Epithelial cell of prostate (primary cell): Measurements from ENCODE around the gene TINAGL1.

Experiments
- DNase-seq: peaks from one replicate; pipeline ENCODE4 v3.0.0-alpha.2; 2011; ENCODE audit warnings: low read depth, low spot score
- H3K27ac ChIP-seq: fragments of 450-650 bp; 2 replicates; pipeline ENCODE4 v1.5.1; 2017; ENCODE audit warnings: mild to moderate bottlenecking

The TINAGL1 gene, protein sequence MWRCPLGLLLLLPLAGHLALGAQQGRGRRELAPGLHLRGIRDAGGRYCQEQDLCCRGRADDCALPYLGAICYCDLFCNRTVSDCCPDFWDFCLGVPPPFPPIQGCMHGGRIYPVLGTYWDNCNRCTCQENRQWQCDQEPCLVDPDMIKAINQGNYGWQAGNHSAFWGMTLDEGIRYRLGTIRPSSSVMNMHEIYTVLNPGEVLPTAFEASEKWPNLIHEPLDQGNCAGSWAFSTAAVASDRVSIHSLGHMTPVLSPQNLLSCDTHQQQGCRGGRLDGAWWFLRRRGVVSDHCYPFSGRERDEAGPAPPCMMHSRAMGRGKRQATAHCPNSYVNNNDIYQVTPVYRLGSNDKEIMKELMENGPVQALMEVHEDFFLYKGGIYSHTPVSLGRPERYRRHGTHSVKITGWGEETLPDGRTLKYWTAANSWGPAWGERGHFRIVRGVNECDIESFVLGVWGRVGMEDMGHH

DNA sequence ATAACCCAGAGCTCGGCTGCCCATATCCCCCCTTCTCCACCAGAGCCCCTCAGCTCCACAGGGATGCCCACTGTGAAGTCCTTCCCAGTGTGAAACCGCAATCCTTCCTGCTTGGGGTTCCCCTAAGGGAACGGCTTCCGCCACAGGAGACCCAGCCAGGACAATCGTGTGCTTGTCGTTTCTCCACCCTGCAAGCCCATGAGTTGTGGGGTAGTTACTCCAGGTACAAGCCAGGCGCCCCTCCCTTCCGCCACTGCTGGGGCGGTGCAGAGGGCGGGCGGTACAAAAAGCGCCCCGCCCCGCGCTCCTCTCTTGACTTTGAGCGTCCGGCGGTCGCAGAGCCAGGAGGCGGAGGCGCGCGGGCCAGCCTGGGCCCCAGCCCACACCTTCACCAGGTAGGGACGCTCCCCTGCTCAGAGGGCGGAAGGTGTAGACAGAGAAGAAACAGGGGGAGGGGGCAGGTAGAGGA is at the start of gene TINAGL1:
Gene TINAGL1, plus strand, starts transcription at position 315 of the 469 bp plus-strand sequence. CDS start 634 bp downstream, outside the sequence.
- DNase-seq: no peak
- peak within 1 kb of the TSS; percentile 94 for H3K27ac ChIP-seq

DNA sequence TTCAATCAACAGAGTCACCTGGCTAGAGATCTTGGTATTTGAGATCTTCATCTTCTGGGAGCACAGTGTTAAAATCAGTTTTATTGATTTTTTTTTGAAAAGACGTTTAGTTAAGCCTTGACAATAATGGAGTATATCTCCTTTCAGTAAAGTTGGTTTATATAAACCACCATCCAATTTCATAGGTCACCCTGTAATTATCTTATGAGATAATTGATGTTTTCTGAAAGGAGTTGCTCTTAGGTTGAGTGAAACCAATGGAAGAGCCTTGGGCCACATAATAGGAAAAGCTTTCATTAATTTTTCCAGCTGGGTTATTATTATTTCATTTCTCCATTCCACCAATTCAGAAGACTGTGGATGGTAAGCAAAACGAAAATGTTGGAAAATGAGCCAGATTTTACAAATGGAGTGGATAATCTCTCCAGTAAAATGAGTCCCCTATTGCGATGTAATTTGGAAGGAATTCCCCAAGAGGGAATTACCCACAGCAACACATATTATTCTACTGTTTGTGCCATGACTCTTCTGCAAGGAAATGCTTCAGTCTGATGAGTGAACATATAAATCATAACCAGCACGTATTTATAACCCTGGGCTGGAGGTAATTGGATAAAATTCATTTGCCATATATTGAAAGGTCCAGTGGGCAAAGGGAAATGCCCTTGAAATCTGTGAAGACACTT is 46.2 kb upstream of the TINAGL1 start:
- peak overlapping the region; percentile 46 for H3K27ac ChIP-seq
- DNase-seq: no peak

DNA sequence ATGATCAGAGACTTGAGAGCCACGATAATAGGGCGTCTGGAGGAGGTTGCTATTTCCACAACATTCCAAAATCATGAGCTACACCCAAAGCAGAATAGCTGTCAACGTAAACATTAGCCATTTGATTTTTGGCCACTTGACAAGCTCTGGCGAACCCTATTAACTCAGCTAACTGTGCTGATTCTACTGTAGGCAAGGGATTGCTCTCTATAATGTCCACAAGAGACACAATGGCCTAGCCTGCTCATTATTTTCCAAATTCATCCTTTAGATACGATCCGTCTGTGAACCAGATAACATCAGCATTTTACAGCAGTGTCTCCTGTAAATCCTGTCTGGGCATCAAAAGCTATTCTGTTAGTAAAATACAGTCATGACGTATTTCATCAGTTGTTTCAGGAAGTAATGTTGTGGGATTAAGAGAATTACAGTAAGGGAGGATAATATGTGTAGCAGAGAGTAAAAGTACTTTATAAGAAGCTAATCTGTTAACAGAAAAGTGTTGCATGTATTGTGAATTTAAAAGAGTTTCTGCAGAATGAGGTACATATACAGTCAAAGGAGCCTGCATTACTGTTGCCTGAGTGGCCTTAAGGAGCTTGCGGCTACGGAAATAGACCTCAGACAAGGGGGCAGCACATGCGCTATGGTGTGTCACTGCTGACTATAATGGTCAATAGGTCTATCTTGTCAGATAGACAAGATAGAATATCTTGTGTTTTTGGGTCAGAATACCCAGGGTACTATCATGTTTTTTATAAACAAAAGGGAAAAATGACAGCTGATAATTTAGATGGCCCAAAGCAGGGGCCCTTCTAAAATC is 44.9 kb upstream of the TINAGL1 start:
- peak overlapping the region; percentile 46 for H3K27ac ChIP-seq
- DNase-seq: no peak

DNA sequence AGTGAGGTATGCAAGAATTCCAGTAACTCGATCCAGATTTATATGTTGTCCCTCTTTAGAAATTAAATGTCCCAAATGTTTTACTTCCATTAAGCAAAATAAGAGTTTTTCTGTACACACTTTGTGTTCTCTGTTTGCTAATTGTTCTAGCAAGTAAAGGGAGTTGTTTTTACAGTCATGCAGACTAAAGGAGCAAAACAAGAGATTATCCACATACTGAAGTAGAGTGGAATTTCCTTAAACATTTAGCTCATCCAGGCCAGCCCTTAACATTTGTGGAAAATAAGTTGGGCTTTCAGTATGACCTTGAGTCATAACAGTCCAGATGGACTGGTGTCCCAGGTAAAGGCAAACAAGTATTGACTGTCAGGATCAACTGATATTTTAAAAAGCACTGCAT is 44.1 kb upstream of the TINAGL1 start:
- no peak for DNase-seq
- H3K27ac ChIP-seq: no peak overlapping the region

DNA sequence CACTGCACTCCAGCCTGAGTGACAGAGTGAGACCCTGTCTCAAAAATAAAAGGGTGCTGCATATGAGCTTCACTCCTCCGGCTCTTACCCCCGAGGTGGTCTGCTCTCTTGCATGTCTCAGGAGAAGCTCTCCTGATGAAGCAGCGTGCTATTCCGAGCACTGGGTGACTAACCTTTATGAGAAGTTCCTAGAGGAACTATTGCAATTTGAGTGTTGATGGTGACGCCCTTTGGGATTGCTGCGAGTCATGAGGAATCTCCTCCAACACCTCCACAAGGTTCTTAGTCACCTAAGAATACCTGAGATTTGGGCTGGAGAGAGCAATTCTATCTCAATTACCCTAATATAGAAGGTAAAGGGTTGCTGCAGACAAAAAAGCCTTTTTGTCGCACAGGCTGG is 40.8 kb upstream of the TINAGL1 start:
- no peak overlapping the region for H3K27ac ChIP-seq
- no peak for DNase-seq

DNA sequence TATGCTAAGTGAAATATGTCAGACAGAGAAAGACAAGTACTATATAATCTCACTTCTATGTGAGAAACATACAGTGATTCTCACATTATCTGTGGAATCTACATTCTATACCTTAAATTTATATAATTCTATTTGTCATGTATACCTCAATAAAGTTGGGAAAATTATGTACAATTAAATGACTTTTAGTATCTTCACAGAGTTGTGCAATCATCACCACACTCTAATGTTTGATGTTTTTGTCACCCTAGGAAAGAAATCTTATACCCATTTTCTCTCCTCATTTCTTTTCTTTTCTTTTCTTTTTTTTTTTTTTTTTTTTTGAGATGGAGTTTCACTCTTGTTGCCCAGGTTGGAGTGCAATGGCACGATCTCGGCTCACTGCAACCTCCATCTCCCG is 37.0 kb upstream of the TINAGL1 start:
- DNase-seq: no peak
- no peak overlapping the region for H3K27ac ChIP-seq

DNA sequence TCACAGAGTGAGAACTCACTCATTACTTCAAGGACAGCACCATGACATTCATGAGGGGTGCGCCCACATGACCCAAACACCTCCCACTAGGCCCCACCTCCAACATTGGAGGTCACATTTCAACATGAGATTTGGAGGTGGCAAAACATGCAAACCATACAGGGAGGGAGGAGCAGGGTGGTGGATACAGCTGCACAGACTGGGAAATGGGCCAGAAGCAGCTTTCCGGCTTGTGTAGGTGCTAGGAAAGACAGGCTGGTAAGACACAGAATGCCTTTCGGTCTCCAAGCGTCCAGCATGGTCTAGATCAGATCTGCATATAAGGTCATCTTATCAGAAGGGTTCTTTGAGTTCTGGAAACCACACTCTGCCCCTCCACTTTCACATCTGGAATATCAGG is 35.1 kb upstream of the TINAGL1 start:
- DNase-seq: no peak
- no peak overlapping the region for H3K27ac ChIP-seq

DNA sequence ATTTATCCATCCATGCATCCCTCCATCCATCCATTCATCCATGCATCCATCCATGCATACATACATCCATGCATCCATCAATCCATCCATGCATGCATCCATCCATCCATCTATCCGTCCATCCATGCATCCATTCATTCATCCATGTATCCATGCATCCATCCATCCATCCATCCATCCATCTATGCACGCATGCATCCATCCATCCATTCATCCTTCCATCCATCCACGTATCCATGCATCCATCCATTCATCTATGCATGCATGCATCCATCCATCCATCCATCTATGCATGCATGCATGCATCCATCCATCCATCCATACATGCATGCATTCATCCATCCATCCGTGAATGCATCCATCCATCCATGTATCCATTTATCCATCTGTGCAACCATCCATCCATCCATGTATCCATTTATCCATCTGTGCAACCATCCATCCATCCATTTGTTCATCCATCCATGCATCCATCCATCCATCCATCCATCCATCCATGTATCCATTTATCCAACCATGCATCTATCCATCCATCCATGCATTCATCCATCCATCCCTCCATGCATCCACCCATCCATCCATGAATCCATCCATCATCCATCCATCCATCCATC is 30.3 kb upstream of the TINAGL1 start:
- no peak for DNase-seq
- H3K27ac ChIP-seq: no peak overlapping the region

DNA sequence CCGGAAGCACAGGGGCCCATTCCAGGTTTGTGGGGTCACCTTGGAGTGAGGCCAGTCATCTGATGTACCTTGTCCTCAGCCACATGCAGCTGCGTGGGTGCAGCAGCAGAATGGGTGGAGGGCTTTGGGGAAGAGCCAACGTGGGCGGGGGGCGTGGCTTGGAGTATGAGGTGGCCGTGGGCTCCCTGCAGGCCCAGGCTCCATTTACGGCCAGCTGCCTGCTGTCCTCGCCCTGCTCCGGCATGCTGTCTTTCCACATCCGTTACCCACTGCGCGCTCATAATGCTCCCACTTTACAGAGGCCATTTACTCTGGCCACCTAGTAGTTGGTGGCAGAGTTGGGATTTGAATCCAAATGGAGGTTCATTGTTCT is 27.8 kb upstream of the TINAGL1 start:
- peak overlapping the region; percentile 74 for H3K27ac ChIP-seq
- no peak for DNase-seq

DNA sequence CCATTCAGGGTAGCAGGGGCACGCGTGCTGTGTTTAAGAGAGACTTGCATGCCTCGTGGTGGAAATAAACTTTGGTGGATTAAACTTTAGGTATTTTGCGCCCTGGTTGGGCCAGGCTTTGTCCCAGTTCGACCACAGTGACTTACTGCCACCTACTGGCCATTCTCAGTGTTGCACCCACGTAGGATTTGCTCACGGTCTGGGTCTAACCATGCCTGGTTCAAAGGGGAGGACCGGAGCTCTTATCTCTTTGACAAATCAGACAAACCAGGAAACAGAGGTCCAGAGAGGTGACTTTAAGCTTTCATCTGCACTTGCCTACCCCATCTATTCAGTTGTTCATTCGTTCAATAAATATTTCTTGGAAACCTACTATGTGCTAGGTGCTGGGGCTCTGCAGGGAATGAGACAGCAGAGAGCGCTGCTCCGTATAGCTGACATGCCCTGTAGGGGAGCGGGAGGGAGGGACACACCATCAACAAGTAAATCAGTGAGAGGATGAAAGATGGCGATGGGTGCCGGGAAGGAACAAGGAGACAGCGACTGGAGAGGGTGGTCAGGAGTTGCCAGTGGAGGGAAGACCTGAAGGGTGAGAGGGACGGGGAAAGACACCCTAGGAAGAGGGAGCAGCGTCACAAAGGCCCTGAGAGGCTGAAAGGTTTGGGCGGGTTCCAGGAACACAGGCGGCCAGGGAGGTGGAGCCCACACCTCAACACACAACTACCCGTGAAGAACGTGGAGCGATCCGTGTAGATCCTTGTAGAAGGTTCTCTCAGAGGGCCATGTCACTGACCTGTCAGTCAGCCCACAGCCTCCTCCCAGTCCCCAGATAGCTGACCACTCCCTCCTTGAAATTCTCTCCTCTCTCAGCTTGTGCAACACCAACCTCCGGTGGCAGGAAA is 27.2 kb upstream of the TINAGL1 start:
- DNase-seq: no peak
- peak overlapping the region; percentile 74 for H3K27ac ChIP-seq

DNA sequence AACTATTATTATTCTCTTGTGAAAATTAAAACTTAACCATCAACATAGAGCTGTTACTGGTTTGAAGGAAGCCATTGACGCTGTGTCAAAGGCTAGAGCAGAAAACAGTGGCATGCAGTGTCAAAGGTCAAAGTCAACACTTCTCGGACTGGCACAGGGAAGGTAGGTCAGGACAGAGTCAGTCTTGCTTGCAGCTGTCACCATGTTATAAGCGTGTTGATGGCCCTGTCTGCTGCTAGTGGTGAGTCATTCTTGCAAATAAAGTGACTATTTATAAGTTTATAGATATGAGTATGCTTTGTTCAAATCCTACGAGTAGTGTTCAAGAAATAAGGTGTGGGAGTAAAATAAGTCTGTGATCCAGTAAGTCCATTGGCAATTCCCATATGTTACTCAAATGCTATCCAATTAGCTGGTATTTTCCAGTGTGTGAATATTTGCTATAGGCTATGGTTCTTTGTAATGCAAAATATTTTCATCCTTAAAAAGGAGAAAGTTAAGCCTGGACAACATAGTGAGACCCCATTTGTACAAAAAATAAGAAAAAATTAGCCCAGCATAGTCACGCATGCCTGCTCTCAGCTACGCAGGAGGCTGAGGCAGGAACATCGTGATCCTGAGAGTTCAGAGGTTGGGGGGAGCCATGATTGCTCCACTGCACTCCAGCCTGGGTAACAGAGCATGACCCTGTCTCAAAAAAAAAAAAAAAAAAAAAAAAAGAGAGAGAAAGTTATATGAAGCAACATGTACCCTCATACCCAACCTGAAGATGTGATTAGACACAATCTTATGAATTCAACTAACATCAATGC is 26.3 kb upstream of the TINAGL1 start:
- H3K27ac ChIP-seq: peak overlapping the region; percentile 74
- no peak for DNase-seq

DNA sequence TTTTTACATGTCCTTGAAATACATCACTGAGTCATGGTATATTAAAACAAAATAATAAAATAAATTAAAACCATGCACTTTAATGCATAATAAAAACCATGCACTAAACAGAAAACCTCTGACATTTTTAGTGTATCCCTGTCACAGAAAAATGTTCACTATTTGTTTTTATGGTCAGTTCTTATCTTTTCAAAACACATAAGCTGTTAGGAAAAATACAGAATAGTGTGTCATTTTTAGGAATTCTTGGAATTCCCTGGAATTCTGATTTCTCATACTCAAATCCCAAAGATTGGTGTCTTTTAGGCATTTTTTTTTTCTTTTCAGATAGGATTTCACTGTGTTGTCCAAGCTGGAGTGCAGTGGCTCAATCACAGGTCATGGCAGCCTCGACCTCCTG is 25.1 kb upstream of the TINAGL1 start:
- no peak for DNase-seq
- H3K27ac ChIP-seq: no peak overlapping the region

DNA sequence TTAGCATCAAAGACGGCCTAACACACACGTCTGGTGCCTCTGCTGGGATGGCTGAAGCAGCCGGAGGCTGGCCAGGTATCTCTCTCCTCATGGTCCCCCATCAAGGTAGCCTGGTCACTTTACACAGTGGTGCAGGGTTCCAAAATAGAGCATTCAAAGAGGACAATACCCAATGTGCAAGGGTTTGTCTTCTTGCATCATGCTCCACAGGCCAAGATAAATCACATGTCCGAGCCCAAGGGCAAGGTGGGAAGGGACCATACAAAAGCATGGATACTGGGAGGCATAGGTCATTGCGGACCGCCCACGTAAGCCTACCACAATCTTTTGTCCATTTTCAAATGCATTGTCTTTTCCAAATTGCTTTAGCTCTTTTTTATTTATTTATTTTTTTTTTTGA is 23.8 kb upstream of the TINAGL1 start:
- no peak for DNase-seq
- H3K27ac ChIP-seq: no peak overlapping the region

DNA sequence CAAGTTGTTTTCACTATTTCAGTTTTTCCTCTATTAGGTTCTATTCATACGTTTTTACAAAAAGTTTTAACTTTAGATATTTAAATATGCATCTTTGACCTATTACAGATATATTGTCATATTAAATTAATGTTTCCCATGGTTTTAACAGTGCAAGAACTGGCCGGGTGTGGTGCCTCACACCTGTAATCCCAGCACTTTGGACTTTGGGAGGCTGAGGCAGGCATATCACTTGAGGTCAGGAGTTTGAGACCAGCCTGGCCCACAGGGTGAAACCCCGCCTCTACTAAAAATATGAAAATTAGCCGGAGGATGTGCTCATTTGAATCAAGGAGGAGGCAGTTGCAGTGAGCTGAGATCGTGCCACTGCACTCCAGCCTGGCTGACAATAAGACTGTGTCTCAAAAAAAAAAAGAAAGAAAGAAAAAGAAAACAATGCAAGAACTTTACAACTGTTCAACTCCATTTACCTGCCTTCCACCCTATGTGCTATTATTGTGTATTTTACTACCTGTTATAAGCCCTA is 19.8 kb upstream of the TINAGL1 start:
- H3K27ac ChIP-seq: no peak overlapping the region
- no peak for DNase-seq

DNA sequence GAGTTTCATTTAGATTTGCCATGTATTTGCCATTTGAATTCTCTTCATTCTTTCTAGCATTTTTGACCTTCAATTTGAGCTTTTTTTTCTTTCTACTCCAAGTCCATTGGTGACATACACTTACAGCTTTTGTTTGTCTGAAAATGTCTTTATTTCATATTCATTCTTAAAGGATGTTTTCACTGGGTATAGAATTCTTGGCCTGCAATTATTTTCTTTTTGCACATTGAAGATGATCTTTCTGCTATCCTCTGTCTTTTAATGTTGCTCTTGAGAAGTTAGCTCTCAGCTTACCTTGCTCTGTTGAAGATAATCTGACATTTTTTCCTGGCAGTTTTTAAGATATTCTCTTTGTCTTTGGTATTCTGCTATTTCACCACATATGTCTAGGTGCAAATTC is 16.6 kb upstream of the TINAGL1 start:
- no peak for DNase-seq
- no peak overlapping the region for H3K27ac ChIP-seq

DNA sequence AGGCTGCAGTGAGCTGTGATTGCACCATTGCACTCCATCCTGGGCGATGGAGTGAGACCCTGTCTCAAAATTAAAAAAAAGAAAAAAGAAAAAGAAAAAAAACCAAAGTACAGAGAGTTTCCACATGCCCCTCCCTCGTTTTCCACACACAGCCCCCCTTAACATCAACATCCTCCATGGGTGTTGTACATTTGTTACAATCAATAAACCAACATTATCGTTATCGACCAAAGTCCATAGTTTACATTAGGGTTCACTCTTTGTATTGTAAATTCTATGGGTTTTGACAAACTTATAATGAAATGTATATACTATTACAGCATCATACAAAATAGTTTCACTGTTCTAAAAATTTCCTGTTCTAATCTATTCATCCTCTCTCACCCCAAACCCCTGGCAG is 15.9 kb upstream of the TINAGL1 start:
- no peak overlapping the region for H3K27ac ChIP-seq
- no peak for DNase-seq

DNA sequence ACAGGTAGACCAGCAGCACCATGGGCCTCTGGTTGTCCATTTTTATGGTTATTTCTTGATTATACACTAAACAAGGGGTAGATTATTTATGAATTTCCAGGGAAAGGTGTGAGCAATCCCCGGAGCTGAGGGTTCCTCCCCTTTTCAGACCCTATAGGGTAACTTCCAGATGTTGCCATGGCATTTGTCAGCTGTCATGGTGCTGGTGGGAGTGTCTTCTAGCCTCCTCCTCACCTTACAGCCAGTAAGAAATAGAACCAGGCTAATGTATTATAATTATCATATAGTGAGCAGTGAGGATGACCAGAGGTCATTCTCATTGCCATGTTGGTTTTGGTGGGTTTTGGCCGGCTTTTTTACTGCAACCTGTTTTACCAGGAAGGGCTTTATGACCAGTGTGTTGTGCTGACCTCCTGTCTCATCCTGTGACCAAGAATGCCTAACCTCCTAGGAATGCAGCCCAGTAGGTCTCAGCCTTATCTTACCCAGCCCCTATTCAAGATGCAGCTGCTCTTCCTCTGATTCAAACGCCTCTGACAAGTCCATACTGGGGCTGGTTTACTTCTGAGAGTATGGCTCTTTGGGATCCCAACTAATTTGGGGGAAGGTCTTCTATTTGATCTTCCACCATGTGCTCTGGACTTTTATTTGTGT is 13.5 kb upstream of the TINAGL1 start:
- peak overlapping the region; percentile 95 for H3K27ac ChIP-seq
- DNase-seq: peak; percentile 76

DNA sequence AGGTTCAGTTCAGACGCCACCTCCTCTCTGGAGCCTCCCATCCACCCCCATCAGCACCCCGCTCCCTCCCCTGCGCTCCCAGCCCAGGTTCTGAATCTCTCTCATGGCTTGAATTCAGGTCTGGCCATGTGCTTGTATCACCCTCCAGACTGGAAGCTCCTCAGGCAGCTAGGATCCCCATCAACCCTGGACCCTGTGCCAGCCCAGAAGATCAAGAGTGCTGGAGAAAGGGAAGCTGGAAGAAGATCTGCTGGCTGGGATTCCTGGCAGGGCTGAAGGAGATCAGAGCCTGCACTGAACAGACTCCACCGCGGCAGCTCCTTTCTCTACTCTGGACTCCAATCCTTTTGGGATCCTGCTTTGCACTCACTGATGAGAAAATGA is 11.7 kb upstream of the TINAGL1 start:
- no peak for DNase-seq
- no peak overlapping the region for H3K27ac ChIP-seq
